Osteocyte (in vitro differentiated cells): ENCODE data around the gene F10. TPM values are rescaled to one million over a fixed set of nuclear protein-coding genes. Genes with fewer than 3 reads are reported as not detected.

Experiments used
- DNase-seq: peaks from one replicate; pipeline ENCODE4 v3.0.0; 2021; ENCODE audit warnings: mixed read lengths; ENCODE audit not compliant: unreplicated experiment; ENCODE audit errors: extremely low spot score
- H3K27ac Mint-ChIP-seq: one replicate; pipeline ENCODE4 v1.8.0; 2021; ENCODE audit warnings: mild to moderate bottlenecking, mixed read lengths; ENCODE audit not compliant: unreplicated experiment
- H3K27me3 Mint-ChIP-seq: one replicate; pipeline ENCODE4 v1.8.0; 2021; ENCODE audit warnings: mixed read lengths; ENCODE audit not compliant: unreplicated experiment
- H3K36me3 Mint-ChIP-seq: one replicate; pipeline ENCODE4 v1.8.0; 2021; ENCODE audit warnings: mixed read lengths; ENCODE audit not compliant: unreplicated experiment
- H3K4me1 Mint-ChIP-seq: one replicate; pipeline ENCODE4 v1.8.0; 2021; ENCODE audit warnings: mixed read lengths; ENCODE audit not compliant: unreplicated experiment
- H3K4me3 Mint-ChIP-seq: one replicate; pipeline ENCODE4 v1.8.0; 2021; ENCODE audit warnings: mild to moderate bottlenecking, moderate library complexity, mixed read lengths; ENCODE audit not compliant: unreplicated experiment
- H3K9me3 Mint-ChIP-seq: one replicate; pipeline ENCODE4 v1.8.0; 2021; ENCODE audit warnings: mixed read lengths; ENCODE audit not compliant: unreplicated experiment
- CTCF ChIP-seq: fragments of 200-600 bp; sonication (generic); IDR thresholded peaks from 2 replicates; pipeline ENCODE4 v1.5.0; 2021; ENCODE audit warnings: antibody characterized with exemption, mild to moderate bottlenecking, moderate library complexity
- total RNA-seq: library from RNA; stranded (reverse); gene quantifications from 2 replicates; pipeline ENCODE4 v1.2.1, GENCODE V29; 2021

The F10 gene
- total RNA-seq, 1 donor from 2014 or later: 1.8 TPM

GRCh38 chr13:113183450-113184129, 61.0 kb downstream of the F10 start:
- Mint-ChIP-seq H3K9me3 (no peaks in the 10 kb centered on the region), H3K27me3 (no peaks in the 10 kb centered on the region), H3K4me1 (peaks cover 82% of the 10 kb centered on the region), H3K4me3 (no peak overlapping the region), H3K36me3 (peaks cover 37% of the 10 kb centered on the region), H3K27ac (peak overlapping the region; percentile 72)
- no peak for DNase-seq
- no peak for TF ChIP-seq CTCF

GRCh38 chr13:113184568-113185440, 62.2 kb downstream of the F10 start:
- no peak overlapping the region for H3K4me3 Mint-ChIP-seq
- DNase-seq: no peak
- no peaks in the 10 kb centered on the region for H3K27me3 Mint-ChIP-seq
- H3K27ac Mint-ChIP-seq: peak overlapping the region; percentile 23
- H3K36me3 Mint-ChIP-seq: peaks cover 36% of the 10 kb centered on the region
- H3K9me3 Mint-ChIP-seq: no peaks in the 10 kb centered on the region
- TF ChIP-seq CTCF: no peak
- H3K4me1 Mint-ChIP-seq: peaks cover 79% of the 10 kb centered on the region

GRCh38 chr13:113186061-113186900, 63.7 kb downstream of the F10 start:
- peak overlapping the region; percentile 97 for H3K27ac Mint-ChIP-seq
- H3K27me3 Mint-ChIP-seq: no peaks in the 10 kb centered on the region
- no peak for TF ChIP-seq CTCF
- peaks cover 30% of the 10 kb centered on the region for H3K36me3 Mint-ChIP-seq
- DNase-seq: no peak
- H3K4me3 Mint-ChIP-seq: no peak overlapping the region
- H3K9me3 Mint-ChIP-seq: no peaks in the 10 kb centered on the region
- H3K4me1 Mint-ChIP-seq: peaks cover 85% of the 10 kb centered on the region

- TF ChIP-seq CTCF: peak; percentile 25
- H3K36me3 Mint-ChIP-seq: peaks cover 26% of the 10 kb centered on the region
- H3K4me1 Mint-ChIP-seq: peaks cover 76% of the 10 kb centered on the region
- H3K4me3 Mint-ChIP-seq: peak overlapping the region; percentile 61
- H3K27ac Mint-ChIP-seq: peak overlapping the region; percentile 97
- DNase-seq: peak; percentile 95
- H3K27me3 Mint-ChIP-seq: no peaks in the 10 kb centered on the region
- no peaks in the 10 kb centered on the region for H3K9me3 Mint-ChIP-seq
Measured at GRCh38 chr13:113187263-113187669, 64.7 kb downstream of the F10 start.
